Activated CD4-positive, alpha-beta T cell treated with anti-CD3 and anti-CD28 coated beads for 48 hours (primary cell): Measurements from ENCODE around the gene CDH23.

ENCODE experiments used
- DNase-seq: peaks from one replicate; pipeline ENCODE4 v3.0.0-alpha.2; 2020

CDH23 gene

DNA sequence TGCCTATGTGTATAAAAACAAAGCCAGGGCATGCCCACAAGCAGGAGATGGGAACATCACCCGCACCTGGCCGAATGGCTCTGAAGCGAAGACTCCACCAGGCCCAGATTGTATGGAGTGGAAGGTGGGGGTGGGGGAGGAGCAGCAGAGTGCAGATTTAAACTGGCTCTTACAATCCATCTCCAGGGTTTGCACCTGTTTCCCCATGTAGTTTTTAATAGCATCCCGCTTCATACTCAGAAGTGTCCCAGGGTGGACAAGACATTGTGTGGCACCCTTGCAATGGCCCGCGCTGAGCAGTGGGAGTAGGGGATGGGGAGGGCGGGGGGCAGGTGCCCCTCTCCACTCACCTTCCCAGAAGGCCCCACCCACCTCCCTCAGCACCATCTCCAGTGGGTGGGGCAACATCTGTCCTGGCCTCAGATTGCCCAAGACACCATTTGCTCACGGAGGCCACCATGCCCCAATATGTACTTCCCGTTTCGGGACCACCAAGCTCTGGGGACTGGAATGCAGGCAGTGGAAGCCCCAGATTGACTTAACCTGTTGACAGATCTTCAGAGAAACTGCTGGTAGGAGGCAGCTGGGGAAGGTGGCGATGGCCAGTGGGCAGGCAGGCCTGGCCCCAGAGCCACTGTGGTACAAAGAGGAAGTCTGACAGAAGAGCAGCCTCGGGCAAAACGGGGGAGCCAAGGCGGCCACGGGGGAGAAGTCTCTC is 353.6 kb downstream of the CDH23 start:
- no peak for DNase-seq

DNA sequence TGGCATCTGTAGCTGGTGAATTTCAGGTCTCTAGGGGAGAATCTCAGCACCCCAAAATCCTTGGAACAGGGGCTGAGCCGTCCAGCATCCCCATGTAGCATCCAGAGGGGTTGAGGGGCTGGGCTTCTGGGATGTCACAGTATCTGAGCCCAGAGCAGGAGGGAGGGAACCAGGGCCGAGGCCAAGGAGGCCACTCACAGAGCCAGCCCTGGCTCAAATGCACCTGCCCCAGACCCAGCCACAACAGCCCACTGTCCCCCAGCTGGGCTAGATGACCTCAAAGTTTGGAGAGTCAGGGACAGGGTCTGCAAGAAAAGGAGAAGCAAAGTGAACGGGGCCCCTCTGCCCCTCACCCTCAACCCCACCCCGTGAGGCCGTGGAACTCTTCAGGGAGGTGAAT is 354.3 kb downstream of the CDH23 start:
- DNase-seq: no peak

DNA sequence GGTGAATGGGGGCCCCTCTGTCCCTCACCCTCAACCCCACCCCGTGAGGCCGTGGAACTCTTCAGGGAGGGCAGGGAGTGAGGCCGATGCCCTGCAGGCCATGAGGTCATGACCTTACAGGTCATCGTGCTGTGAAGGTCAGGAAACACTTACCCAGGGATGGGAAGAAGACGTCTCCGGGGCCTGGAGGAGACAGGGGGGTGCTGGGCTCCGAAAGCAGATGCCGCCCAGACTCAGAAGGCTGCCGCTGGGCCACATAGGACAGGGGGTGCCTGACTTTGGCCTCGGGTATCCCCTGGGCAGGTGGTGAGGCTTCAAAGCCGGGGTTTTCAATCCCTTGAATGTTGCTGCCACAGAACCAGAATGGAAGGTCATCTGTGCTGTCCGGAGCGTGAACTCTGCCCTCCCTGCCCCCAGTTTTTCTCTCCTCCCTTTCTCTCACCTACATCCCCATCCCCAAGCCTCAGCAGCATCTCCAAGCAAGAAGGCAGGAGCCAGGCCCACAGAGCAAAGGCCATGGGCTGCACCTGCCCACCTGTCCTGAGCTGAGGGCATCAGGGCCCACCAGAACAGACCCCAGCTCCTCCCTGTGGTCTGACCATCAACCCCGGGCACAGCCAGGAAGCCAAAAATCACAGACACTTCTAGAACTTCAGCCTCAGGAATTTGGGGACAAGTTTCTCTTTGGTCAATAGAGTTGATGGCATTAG is 354.9 kb downstream of the CDH23 start:
- DNase-seq: no peak

DNA sequence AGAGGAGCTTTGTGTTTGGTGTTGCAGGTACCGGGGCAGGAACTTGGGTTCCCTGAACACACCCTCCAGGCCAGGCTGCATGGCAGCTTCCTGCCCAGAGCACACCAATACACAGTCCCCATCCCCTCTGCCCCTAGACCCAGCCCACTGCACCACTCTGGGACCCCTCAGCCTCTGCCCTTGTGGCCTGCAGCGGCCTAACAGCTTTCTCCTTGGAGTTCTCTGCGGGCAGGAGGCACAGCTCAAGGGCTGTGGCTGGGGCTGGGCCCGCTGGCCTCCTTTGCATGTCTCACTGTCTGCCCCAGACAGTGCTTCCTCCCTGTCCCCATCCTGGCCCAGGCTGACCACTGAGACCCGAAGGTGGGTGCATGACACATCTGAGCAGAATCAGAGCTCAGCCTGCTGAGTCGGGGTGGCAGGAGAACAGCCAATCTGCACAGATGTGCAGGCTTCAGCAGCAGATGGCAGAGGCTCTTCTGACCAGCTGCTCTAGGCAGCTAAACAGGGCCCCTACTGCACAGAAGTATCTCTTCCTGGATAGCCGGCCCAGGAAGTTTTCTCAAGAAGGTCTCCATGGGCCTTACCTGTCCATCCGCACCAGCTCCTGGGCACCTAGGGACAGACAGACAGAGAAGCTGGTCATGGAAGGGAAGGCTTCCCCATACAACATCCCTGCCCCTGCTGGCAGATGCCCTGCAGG is 355.8 kb downstream of the CDH23 start:
- DNase-seq: no peak

DNA sequence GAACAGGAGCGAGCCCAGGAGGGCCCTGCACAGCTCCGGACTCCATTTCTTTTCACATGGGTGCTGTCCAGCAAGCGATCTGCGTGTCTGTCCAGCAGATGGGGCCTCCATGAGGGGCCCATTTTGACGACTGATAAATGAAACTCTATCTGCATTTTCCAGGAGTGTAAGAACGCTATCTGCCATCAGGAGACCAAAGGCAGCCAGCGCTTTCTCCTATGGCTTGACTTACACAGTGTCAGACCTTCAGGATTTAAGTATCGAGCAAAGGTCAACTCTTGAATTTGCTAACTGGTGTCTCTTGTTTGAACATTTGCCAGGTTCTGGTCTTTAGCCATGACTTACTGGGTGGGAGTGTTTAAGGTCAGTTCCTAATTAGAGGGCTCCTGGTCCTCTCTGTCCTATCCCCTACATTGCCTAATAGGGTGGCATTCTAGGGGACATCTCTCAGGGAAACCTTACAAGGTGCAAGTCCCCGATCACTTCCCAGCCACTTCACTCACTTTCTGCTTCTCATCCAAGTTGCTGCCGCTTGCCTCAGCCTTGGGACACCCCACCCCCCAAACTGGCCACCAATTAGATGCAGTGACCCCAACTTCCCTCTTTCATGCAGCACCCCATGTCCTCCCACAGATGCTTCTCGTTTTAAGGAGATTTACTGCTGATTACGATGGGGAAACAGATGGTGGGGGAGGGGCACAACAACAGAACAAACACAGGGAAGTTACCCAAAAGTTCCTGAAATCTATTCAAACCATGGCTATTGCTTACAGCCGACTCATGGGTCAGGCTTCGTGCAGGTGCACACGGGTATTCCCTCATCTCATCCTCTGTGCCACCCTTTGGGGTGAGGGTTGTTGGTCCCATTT is 356.6 kb downstream of the CDH23 start:
- DNase-seq: no peak

DNA sequence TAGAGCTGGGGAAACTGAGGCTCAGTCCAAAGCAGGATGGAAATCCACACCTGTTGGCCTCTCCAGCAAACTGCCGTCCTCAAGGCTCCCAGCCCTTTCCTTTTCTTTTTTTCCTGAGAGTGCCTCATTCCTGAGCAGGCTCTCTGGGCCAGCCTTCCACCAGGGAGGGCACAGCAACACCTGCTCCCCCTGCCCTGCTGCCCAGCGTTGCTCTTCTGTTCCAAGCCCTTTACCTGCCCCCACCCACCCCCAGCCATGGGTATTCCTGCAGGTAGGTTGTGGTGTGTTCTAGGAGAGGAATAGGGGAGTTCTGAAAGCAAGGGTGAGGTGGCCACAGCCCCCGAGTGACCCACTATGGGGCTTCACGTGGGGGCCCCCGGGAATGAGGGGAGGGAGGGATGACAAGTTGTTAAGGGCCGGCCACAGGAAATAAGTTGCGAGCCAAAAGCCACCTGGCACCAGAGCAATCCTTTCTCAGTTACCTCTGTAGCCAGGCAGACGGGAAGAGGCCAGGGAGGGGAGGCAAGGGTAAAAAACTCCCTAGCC is 357.3 kb downstream of the CDH23 start:
- no peak for DNase-seq

DNA sequence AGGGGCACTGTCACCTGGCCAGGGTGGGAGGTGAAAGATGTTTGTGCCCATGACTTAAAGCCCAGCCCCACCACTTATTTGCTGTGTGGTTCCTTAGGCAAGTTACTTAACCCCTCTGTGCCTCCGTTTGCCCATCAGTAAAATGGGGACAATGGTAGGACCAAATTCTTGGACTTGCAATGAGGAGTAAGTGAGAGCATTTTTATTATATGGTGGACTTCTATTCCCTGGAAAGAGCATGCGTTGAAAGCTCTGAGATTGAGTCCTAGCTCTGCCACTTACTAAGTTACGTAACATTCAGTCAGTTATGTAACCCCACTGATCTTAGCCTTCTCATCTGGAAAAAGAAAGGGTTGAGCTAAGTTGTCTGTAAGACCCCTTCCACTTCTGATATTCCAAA is 357.8 kb downstream of the CDH23 start:
- no peak for DNase-seq

DNA sequence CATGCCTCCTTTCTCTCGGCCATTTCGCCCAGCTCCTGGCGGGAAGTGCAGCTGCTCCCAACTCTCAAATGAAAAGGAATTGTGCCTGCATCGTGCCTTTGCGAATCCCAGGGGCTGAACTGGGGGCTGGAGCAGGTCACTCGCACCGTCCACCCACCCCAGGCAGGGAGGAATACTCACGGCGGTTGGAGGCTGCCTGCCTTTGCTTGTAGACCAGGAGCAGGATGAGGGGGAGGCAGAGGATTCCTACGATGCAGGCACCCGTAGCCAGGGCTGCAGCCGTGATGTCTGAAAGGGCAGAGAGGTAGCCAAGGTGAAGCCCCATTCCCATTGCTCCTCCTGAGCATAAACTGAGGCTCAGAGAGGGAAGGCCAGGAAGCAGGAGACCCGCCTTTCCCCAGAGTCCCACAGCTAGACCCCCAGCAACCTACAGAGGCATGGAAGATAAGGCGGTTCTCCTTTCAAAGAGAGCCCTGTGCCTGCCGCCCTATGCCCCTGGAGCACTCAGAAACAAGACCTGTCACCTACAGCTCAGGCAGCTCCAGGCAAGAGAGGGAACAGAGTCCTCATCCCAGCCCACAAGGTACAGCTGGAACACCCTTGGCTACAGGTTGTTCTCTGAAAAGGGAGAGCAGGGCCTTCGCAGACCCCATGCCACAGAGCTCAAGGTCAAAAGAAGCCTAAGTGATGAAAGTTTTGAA is 358.6 kb downstream of the CDH23 start:
- no peak for DNase-seq

DNA sequence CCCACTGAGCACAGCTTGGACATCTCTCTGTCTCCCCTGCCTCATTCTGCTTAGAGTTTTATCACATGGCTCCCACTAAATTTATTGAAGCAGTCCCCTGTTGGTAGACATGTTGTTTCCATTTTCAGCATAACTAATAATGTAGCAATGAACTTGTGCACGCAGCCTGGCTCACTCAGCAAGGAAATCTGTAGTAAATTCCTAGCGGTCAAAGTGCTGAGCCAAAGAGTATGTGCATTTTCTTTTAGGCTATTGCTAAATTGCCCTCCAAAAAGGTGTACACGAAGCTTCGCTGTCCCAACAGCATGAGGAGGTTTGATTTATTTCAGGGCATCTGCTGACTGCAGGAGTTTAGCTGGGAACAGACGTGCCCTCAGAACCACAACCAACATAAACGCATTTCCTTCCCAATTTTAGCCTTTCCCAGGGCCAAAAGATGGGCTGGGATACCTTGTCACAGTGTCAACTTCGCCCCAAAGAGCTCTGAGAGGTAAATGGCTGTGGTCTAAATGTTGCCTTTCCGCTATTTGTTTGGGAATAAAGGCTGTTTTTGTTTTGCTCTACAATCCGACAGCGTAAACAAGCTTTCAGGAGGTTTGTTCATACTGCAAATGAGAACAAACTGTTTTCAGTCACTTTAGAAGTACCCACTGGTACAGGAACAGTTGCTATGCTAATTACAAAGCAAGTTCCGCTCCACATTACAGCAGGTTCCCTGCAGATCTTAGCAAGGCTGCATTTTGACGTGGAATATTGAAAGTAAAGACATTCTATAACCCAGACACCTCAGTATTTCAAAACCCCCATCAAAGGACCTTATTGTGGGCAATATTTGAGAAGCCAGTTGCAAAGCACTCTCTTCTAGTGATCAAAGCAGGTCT is 359.8 kb downstream of the CDH23 start:
- no peak for DNase-seq

DNA sequence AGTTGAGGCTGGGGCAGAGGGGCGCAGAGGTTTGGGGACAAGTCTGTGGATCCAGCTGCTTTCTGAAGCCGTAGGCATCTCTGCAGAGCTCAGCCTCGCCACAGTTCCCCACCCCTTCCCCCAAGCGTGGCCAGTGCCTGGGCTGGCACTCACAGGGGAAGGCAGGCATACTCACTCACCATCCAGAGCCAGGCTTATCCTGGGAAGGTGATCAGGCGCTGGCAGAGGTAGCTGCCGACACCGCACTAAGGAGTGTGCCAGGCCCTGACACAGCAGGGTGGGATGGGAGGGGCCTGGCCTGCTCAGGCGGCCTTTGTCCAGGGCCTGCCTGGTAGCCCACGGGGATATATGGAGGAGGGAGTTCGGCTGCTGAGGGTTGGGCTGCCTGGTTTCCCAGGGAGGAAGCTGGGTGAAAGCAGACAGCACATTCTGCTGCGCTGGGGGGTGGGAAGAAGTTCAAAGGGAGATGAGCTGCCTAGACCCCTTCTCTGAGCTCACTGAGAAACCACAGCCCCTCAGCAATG is 360.7 kb downstream of the CDH23 start:
- no peak for DNase-seq

DNA sequence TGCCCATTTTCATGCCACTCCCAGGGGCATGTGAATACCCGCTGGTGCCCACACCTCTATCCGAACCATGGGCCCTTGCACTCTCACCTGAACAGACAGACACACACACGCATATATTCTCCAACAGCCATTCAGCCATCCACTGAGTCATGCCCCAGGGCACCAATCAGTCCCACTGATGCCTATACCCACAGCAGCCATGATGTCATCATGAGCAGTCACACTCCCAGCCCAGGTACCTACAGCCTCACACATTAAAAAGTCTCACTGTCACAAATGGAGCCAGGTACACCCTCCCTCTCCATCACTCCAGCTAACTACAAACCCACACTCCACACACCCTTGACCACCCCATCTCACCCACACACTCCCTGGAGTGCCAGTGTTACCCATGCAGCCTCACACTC is 364.4 kb downstream of the CDH23 start:
- peak; percentile 74 for DNase-seq

DNA sequence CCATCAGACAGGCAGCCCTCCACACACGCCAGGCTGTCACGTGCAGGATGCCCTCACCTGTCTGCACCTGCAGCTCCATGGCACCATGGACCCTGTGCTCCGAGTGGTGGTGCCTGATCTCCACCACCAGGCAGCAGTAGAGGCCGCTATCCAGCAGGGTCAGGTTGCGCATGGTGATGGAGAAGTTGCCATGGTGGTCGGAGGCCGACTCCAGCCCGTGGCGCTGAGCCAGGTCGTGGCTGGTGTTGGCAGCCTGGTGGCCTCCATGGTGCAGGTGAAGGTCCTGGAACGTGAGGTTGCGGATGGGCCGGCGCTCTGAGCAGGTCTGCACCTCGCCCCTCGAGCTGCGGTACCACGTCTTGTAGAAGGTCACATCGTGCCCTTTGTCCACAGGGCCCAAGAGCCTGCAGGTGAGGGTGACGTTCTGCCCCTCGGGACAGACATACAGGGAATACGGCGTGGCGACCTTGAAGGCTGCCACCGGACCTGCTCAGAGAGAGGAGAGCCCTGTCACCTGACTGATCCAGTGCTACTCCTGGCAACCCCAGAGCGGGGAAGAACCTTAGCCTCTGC is 364.9 kb downstream of the CDH23 start:
- DNase-seq: no peak

DNA sequence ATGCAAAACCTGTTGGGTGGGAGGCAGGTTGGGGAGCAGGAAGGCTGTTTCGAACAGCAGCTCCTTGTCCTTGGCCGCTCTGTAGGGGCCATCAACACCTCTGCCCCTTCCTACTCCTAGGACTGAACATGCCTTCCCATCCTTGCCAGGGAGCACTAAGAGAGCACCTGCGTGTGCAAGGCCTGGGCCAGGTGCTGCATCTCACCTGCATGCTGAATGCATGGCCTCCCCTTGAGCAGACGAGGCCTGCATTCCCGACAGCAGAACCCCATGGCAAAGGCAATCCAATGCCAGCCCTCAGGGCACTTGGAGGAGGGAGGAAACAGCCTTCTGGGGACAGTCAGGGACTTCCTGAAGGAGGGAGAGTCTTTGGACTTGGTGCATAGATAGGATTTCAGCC is 365.6 kb downstream of the CDH23 start:
- DNase-seq: no peak

DNA sequence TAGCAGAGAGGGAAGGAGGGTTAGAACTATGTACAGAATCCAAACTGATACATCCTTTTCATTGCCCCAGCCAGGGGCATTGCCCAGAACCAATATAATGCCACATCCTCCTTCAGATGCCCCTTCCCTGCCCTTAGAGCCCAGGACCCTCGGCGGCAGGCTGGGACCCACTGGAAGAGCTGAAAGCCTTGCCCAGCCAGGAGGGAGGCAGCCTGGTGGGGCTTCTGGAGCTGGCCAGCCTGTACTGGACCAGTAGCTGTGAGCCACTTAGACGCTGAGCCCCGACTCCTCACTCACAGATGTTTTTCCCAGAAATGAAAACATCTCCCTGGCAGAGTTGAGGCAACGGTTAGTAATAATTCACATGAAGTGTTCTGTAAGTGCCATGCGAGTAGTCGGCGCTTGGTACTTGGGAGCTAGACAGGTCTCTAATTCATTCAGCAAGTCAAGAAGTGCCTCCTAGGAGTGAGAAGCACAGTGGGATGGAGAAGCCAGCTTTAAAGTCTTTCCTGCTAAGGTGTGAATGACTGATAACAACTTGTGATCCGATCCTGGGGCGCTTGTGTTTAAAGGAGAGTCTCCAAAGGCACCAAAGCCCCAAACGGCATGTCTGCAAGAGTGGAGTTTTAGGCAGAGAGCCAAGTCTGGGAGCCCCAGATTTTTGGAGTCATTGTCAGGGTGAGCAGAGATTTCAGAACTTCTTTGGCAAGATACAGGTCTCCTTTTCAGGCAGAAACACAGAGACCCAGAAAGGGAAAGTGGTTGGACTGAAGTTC is 366.8 kb downstream of the CDH23 start:
- DNase-seq: no peak

DNA sequence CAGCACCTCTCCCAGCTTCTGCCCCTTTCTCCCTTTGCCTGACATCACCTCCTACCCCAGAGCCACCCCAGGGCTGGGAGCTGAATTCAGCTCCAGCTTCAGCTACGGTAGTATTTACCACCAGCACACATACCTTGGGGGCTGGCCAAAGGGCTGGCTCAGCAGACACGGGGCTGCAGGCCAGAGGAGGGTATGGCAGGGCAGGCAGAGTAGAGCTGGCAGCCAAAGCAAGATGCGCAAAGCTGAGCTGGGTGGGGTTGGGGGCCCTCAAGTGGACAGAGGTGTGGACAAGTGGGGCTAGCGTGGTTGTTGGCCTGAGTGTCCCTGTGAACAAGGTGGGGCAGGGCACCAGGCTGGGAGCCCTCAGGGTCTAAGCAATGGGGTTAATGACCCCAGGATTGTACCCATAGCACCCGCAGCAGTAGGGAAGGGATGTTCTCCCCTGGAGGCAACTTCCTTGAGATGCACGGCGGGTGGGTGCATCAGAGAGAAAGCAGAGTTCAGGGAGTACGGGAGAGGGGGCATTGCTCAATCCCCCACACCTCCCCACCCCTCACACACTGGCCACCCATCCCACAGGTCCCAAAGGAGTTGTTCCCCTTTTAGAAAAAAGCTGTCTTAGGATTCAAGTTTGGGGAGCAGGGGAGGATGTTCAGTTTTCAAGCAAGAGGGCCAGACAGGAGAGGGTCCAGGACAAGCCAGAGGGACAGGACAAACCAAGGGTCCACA is 368.6 kb downstream of the CDH23 start:
- no peak for DNase-seq

DNA sequence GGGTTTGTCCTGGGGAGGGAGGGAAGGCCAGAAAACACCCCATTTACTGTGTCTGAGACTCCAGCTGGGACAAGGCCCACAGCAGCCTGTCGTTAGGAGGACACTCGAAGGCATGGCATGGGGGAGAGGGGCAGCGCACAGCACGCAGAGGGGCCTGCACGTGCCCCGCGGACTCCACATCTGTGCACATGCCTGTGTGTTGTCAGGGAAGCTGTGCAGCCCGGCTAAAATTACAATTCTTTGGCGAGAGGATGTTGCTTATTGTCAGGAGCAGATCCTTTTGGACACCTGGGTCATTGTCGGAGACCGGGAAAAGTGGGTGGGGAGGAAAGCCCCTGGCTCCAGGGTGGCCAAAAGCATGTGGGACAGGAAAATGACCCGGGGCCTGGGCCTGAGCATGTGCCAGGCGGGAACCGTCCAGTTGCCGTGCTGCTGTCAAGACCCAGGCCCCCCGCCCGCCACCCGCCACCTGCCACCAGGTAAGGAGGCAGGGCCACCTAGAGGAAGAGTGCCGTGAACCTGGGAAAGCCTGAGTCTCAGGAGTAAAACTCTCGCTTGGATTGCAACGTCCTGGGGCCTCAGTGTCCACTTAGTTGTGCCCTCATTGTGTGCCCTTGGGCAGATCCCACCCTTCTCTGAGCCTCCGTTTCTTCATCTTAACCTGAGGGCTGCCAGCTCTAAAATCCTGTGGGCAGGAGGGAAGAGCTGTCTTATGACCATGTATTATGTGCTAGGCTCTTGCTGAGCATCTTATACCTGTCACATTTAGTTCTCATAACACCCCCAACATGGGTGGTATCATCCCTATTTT is 369.4 kb downstream of the CDH23 start:
- no peak for DNase-seq

DNA sequence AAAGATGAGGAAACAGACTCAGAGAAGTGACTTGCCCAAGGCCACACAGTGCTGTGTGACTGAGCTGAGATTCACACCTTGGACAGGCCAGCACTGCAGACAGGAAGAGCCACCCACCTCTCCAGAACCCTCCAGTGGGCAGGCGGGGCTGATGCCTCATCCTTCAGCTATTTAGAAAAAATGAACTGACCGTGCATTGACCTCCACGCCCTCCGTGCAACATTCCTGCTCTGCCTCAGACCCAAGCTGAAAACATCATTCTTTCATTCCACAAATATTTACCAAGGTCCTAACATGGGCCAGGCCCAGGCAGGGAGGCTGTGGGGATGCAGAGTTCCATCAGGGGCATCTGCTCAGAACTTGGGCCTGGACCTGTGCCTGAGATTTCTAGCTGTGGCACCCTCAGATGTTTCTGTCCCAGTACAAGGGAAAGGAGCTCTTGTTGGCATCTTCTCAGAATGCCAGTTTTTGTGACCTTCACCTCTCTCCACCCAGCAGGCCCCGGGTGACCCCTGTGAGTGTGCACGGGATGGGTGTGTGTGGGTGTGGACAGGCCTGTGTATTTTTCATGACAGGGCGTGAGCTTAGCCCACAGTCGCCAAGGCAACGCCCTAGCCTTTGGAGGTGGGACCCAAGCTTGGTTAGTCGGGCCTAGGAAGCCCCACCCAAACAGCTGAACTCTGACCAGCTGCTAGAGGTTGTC is 370.1 kb downstream of the CDH23 start:
- no peak for DNase-seq
